Measurements from ENCODE around the gene C19orf47.

Gene C19orf47

DNA sequence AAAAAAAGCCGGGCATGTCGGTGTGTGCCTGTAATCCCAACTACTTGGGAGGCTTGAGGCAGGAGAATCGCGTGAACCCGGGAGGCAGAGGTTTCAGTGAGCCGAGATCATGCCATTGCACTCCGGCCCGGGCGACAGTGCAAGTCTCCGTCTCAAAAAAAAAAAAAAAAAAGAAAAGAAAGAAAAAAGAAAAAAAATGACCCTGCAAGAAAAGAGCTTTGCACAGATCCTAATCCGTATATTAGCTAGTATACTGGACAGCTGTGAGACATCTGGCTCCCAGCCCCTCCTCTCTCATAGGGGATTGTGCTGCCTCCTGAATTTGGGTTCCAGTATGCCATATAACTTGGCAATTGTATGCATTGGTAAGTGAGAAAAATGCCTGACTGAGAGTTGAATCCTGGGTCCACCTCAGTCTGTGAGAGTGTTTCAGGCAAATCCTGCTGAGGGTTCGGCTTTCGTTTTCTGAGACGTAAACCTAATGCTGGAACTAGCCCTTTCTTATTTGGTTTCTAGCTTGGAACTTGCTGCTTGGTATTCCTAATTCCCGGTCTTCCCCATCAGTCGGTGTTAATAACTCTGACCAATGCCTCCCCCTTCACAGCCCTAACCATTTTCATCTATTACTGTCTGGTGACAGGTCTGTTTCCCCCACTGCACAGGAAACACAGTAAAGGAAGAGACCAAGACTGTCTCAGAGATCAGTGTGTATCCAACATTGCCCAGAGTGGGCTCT lies 61.8 kb downstream of the C19orf47 start:
- Histone ChIP-seq H3K27me3 (replicated peaks in 2 of 5; ENCODE audit: control insufficient read depth in 4 of 5, insufficient read depth in 5 of 5, low read length in 4 of 5) (no peaks in the 10 kb centered on the region), H3K4me3 (ENCODE audit: control insufficient read depth in 1 of 7, extremely low read depth in 1 of 7, insufficient read depth in 4 of 7, low read depth in 2 of 7, low read length in 6 of 7) (peak overlapping the region in 1 of 7 experiments; percentile 64), H3K4me1 (ENCODE audit: control extremely low read depth in 1 of 4, control insufficient read depth in 4 of 4, insufficient read depth in 4 of 4, low read length in 3 of 4) (peaks cover 5 to 35% (median 30%) of the 10 kb centered on the region in 4 experiments), H3K36me3 (ENCODE audit: control insufficient read depth in 4 of 4, insufficient read depth in 4 of 4, low read length in 3 of 4) (peaks cover 0 to 10% (median 5%) of the 10 kb centered on the region in 4 experiments), H3K27ac (ENCODE audit: insufficient read depth in 1 of 2, low read depth in 1 of 2, low read length in 2 of 2, poor library complexity in 1 of 2, severe bottlenecking in 2 of 2) (peak overlapping the region; percentile 74 to 92), H3K9me3 (ENCODE audit: control extremely low read depth in 1 of 5, control insufficient read depth in 4 of 5, insufficient read depth in 2 of 5, low read depth in 1 of 5, low read length in 4 of 5) (no peaks in the 10 kb centered on the region)
- no peak for DNase-seq
- 93% methylated on average over 10 of the region's 16 CpGs for WGBS (ENCODE audit: insufficient coverage)
- POLR2A ChIA-PET = interaction anchor here (0.6 kb wide), 1 partner anchor 38 kb away, joined by 3 read pairs; no protein-coding TSS in a partner anchor
- CTCF ChIA-PET = interaction anchor here (1.0 to 1.5 kb wide), 2 partner anchors 18 to 117 kb away, joined by 4 read pairs; no protein-coding TSS in a partner anchor

DNA sequence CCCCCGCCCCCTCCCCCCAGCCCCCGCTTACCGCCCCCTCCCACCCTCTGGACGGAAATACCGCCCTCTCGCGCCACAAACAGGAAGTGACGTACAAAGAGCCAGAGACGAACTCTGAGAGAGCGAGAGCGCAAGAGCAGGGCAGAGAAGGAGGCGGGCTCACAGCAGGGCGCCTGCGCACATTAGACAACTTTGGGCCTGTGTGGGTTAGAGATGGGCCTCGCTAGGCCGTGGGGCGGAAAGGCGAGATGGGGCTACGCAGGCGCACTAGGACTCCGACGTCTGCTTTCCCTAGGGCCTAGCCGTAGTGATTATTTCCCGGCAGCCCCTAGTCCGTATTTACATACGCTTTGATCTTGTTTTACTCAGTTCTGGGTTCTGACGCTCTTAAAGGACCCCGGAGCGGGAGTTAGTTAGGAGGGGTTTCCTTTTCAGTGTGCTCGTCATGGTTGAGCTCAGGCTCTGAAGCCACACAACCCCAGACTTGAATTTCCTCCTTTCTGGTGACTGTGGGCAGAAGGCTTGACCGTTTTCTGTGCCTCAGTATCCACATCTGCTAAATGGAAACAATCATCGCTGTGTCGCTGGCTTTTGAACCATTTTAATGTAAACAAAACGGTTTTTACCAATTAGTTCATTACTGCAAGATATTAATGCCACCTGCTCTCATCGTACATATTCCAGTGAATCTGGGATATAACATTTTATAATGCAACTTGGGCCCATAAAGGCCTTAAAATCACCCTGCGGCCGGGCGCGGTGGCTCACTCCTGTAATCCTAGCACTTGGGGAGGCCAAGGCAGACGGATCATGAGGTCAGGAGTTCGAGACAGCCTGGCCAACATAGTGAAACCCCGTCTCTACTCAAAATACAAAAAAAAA lies 62.6 kb downstream of the C19orf47 start:
- whole genome bisulfite sequencing (ENCODE audit: insufficient coverage) = 6% methylated on average over 32 of the region's 42 CpGs
- peaks cover 0 to 13% (median 5%) of the 10 kb centered on the region in 4 experiments for H3K36me3 ChIP-seq (ENCODE audit: control insufficient read depth in 4 of 4, insufficient read depth in 4 of 4, low read length in 3 of 4)
- ChIA-PET CTCF (interaction anchor here (1.0 to 1.5 kb wide), 2 partner anchors 19 to 117 kb away, joined by 4 read pairs; no protein-coding TSS in a partner anchor), POLR2A (interaction anchor here (0.6 kb wide), 2 partner anchors 39 to 493 kb away, joined by 3 read pairs; no protein-coding TSS in a partner anchor)
- H3K9me3 ChIP-seq (ENCODE audit: control extremely low read depth in 1 of 5, control insufficient read depth in 4 of 5, insufficient read depth in 2 of 5, low read depth in 1 of 5, low read length in 4 of 5) = no peaks in the 10 kb centered on the region
- H3K27ac ChIP-seq (ENCODE audit: insufficient read depth in 1 of 2, low read depth in 1 of 2, low read length in 2 of 2, poor library complexity in 1 of 2, severe bottlenecking in 2 of 2) = peak overlapping the region; percentile 74 to 92
- no peaks in the 10 kb centered on the region for H3K27me3 ChIP-seq (replicated peaks in 2 of 5; ENCODE audit: control insufficient read depth in 4 of 5, insufficient read depth in 5 of 5, low read length in 4 of 5)
- peak; percentile 100 for DNase-seq
- peaks cover 5 to 41% (median 34%) of the 10 kb centered on the region in 4 experiments for H3K4me1 ChIP-seq (ENCODE audit: control extremely low read depth in 1 of 4, control insufficient read depth in 4 of 4, insufficient read depth in 4 of 4, low read length in 3 of 4)
- H3K4me3 ChIP-seq (ENCODE audit: control insufficient read depth in 1 of 7, extremely low read depth in 1 of 7, insufficient read depth in 4 of 7, low read depth in 2 of 7, low read length in 6 of 7) = peak overlapping the region in 6 of 7 experiments; percentile 29 to 94 (median 79)

DNA sequence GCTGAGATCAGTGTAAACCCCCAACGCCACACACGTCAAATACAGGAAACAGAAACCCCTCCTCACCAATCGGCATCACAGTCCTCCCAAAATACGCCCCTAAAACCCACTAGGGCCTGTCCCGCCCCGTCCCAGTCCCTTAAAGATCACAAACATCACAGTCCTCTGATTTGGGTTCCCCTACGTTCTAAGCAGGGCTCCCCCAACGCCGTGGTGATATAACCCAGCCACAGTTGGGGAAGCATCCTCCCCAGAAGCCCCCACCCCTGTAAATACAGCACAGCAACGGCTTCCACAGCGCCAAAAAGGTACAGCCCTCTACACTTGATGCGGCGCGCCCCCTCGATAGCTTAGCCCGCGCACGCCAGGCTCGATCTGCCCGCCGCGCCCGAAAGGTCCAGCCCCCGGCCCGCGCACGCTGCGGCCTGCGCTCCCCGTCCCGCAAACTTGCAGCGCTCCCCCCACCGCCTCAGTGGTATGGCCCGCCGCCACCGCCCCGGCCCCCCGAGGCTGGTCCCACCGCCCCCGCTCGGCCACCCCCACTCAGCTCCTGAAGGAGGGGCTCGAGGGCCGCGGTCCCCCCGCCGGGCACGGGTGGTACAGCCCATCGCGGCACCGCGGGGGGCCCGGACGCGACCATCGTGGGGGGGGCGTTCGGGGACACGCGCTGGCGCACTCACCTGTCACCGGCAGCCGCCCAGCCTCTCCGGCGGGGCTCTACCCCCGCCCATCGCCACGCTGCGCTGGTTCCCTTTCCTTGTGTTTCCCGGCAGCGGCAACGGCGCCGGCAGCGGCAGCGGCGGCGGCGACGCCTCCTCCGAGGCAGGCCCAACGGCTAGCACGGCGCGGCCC lies 63.5 kb downstream of the C19orf47 start, which contains the start of gene AKT2:
Gene AKT2, minus strand, starts transcription at position 845 of the 852 bp plus-strand sequence. CDS start 20,078 bp downstream, outside the sequence.
- under 1% methylated on average over 52 of the region's 84 CpGs for WGBS (ENCODE audit: insufficient coverage)
- DNase-seq = peak; percentile 54 to 88 (median 83)
- H3K4me3 ChIP-seq (ENCODE audit: control insufficient read depth in 1 of 7, extremely low read depth in 1 of 7, insufficient read depth in 4 of 7, low read depth in 2 of 7, low read length in 6 of 7) = peak within 1 kb of the TSS; percentile 65 to 97 (median 84)
- ChIA-PET POLR2A (interaction anchor here (0.6 kb wide), 2 partner anchors 492 to 1323 kb away, joined by 3 to 4 read pairs; no protein-coding TSS in a partner anchor), CTCF (interaction anchor here (0.6 to 1.8 kb wide), 4 partner anchors 10 to 118 kb away, joined by 3 to 4 read pairs (median 4); no protein-coding TSS in a partner anchor)
- peaks cover 0 to 14% (median 5%) of the 10 kb centered on the region in 4 experiments for H3K36me3 ChIP-seq (ENCODE audit: control insufficient read depth in 4 of 4, insufficient read depth in 4 of 4, low read length in 3 of 4)
- H3K27ac ChIP-seq (ENCODE audit: insufficient read depth in 1 of 2, low read depth in 1 of 2, low read length in 2 of 2, poor library complexity in 1 of 2, severe bottlenecking in 2 of 2) = peak within 1 kb of the TSS; percentile 85 to 92
- H3K4me1 ChIP-seq (ENCODE audit: control extremely low read depth in 1 of 4, control insufficient read depth in 4 of 4, insufficient read depth in 4 of 4, low read length in 3 of 4) = peaks cover 5 to 49% (median 43%) of the 10 kb centered on the region in 4 experiments
- no peaks in the 10 kb centered on the region for H3K9me3 ChIP-seq (ENCODE audit: control extremely low read depth in 1 of 5, control insufficient read depth in 4 of 5, insufficient read depth in 2 of 5, low read depth in 1 of 5, low read length in 4 of 5)
- no peaks in the 10 kb centered on the region for H3K27me3 ChIP-seq (replicated peaks in 2 of 5; ENCODE audit: control insufficient read depth in 4 of 5, insufficient read depth in 5 of 5, low read length in 4 of 5)

DNA sequence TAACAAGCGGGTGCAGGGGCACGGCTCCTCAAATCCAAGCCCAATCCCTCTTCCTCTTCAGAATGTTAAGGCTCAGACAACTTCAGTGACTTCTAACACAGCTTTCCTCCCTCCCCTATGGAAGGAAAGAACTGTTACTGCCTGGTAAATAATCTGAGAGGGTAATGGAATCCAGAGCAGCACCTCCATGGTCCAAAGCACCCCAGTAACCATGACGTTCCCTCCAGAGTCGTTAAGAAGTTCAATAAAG lies 64.0 kb downstream of the C19orf47 start:
- Histone ChIP-seq H3K27me3 (replicated peaks in 2 of 5; ENCODE audit: control insufficient read depth in 4 of 5, insufficient read depth in 5 of 5, low read length in 4 of 5) (no peaks in the 10 kb centered on the region), H3K27ac (ENCODE audit: insufficient read depth in 1 of 2, low read depth in 1 of 2, low read length in 2 of 2, poor library complexity in 1 of 2, severe bottlenecking in 2 of 2) (peak overlapping the region; percentile 85 to 92), H3K9me3 (ENCODE audit: control extremely low read depth in 1 of 5, control insufficient read depth in 4 of 5, insufficient read depth in 2 of 5, low read depth in 1 of 5, low read length in 4 of 5) (no peaks in the 10 kb centered on the region), H3K4me1 (ENCODE audit: control extremely low read depth in 1 of 4, control insufficient read depth in 4 of 4, insufficient read depth in 4 of 4, low read length in 3 of 4) (peaks cover 5 to 55% (median 49%) of the 10 kb centered on the region in 4 experiments), H3K4me3 (ENCODE audit: control insufficient read depth in 1 of 7, extremely low read depth in 1 of 7, insufficient read depth in 4 of 7, low read depth in 2 of 7, low read length in 6 of 7) (peak overlapping the region; percentile 65 to 97 (median 84)), H3K36me3 (ENCODE audit: control insufficient read depth in 4 of 4, insufficient read depth in 4 of 4, low read length in 3 of 4) (peaks cover 0 to 15% (median 5%) of the 10 kb centered on the region in 4 experiments)
- WGBS (ENCODE audit: insufficient coverage) = no CpG with 5 or more reads among the region's 4 CpGs
- no peak for DNase-seq
- ChIA-PET POLR2A (no interaction called here), CTCF (interaction anchor here (1.8 kb wide), 1 partner anchor 9 kb away, joined by 4 read pairs; no protein-coding TSS in a partner anchor)

DNA sequence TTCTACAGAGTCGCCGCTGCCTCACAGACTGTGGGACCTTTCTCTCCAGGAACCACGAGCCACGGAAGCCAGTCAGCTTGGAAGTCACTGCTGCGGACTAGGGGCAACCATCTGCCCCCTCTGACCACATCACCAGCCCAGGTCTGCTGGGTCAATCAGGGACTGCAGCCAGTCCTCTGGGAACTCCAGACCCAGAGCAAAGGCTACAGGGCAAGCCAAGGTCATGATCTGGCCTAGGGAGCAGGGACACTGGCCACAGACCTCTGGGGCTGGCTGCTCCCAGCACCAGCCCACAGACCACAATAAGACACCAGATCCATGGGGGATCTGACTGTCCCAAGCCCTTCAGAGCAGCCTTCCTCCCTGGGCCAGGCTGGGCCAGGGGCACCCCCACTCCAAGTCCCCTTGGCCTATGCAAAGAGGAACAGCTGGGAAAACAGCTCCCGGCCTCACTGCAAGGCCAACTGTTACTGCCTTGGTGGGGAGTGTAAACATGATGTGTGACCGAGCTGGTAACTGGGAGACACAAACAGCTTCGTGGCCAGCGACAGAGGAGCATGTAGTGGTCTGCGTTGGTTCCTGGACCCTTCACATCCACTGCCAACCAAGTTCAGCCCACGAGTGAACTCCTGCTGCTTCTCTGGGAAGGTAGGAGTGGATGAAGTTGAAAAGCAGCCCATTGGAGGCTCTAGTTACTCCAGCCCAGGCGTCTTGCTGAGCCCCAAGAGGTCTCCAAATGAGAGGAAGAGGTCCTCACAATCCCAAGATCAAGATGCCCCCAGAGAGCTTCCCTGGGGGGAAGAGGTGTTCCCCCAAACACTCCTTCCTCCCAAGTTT lies 64.6 kb downstream of the C19orf47 start:
- peak overlapping the region; percentile 65 to 97 (median 84) for H3K4me3 ChIP-seq (ENCODE audit: control insufficient read depth in 1 of 7, extremely low read depth in 1 of 7, insufficient read depth in 4 of 7, low read depth in 2 of 7, low read length in 6 of 7)
- 62% methylated on average over 8 of the region's 12 CpGs for WGBS (ENCODE audit: insufficient coverage)
- no peak for DNase-seq
- H3K4me1 ChIP-seq (ENCODE audit: control extremely low read depth in 1 of 4, control insufficient read depth in 4 of 4, insufficient read depth in 4 of 4, low read length in 3 of 4) = peaks cover 5 to 60% (median 54%) of the 10 kb centered on the region in 4 experiments
- no peaks in the 10 kb centered on the region for H3K9me3 ChIP-seq (ENCODE audit: control extremely low read depth in 1 of 5, control insufficient read depth in 4 of 5, insufficient read depth in 2 of 5, low read depth in 1 of 5, low read length in 4 of 5)
- H3K27me3 ChIP-seq (replicated peaks in 2 of 5; ENCODE audit: control insufficient read depth in 4 of 5, insufficient read depth in 5 of 5, low read length in 4 of 5) = no peaks in the 10 kb centered on the region
- CTCF ChIA-PET = interaction anchor here (1.8 kb wide), 1 partner anchor 9 kb away, joined by 4 read pairs; no protein-coding TSS in a partner anchor
- POLR2A ChIA-PET = no interaction called here
- peak overlapping the region; percentile 85 to 92 for H3K27ac ChIP-seq (ENCODE audit: insufficient read depth in 1 of 2, low read depth in 1 of 2, low read length in 2 of 2, poor library complexity in 1 of 2, severe bottlenecking in 2 of 2)
- H3K36me3 ChIP-seq (ENCODE audit: control insufficient read depth in 4 of 4, insufficient read depth in 4 of 4, low read length in 3 of 4) = peaks cover 0 to 15% (median 5%) of the 10 kb centered on the region in 4 experiments

Data from common myeloid progenitor, CD34-positive (primary cell).